ENCODE measurements around the gene MPRIP. TPM values are rescaled to one million over a fixed set of nuclear protein-coding genes. Genes with fewer than 3 reads are reported as not detected.

MPRIP gene
- total and polyA plus RNA-seq, 2 experiments from 2014 or later: 91.7 to 202 TPM

- no peaks in the 10 kb centered on the region for H4K20me1 ChIP-seq (ENCODE audit: insufficient read depth, poor library complexity, severe bottlenecking)
- TF ChIP-seq EZH2phosphoT487 (IDR thresholded peaks at IDR 0.05; ENCODE audit: low read depth, severe bottlenecking, unreplicated experiment) (no peak), CTCF (IDR thresholded peaks at IDR 0.05; ENCODE audit: poor library complexity) (no peak), EZH2 (IDR thresholded peaks at IDR 0.05; ENCODE audit: borderline replicate concordance) (no peak)
- H3K4me2 ChIP-seq: no peak overlapping the region
- H2AFZ ChIP-seq: no peak overlapping the region
- H3K4me3 ChIP-seq: no peak overlapping the region
- H3K36me3 ChIP-seq (replicated peaks; ENCODE audit: insufficient read depth, low read depth): no peaks in the 10 kb centered on the region
- no peak overlapping the region for H3K27ac ChIP-seq
- DNase-seq (ENCODE audit: low spot score): no peak
- no peaks in the 10 kb centered on the region for H3K9me3 ChIP-seq (ENCODE audit: low read depth)
- no peaks in the 10 kb centered on the region for H3K4me1 ChIP-seq (ENCODE audit: insufficient read depth)
- no peaks in the 10 kb centered on the region for H3K79me2 ChIP-seq
- H3K9me2 ChIP-seq (replicated peaks; ENCODE audit: insufficient read depth): no peaks in the 10 kb centered on the region
- 97% methylated on average over 23 of the region's 23 CpGs for WGBS (ENCODE audit: low lambda C conversion rate, missing lambda C conversion rate)
- no peaks in the 10 kb centered on the region for H3K27me3 ChIP-seq
Observed at GRCh38 chr17:17165666-17166308, 123.5 kb downstream of the MPRIP start.

GRCh38 chr17:17166446-17166845 lies 124.2 kb downstream of the MPRIP start:
- H3K79me2 ChIP-seq: no peaks in the 10 kb centered on the region
- TF ChIP-seq EZH2 (IDR thresholded peaks at IDR 0.05; ENCODE audit: borderline replicate concordance) (no peak), EZH2phosphoT487 (IDR thresholded peaks at IDR 0.05; ENCODE audit: low read depth, severe bottlenecking, unreplicated experiment) (no peak), CTCF (IDR thresholded peaks at IDR 0.05; ENCODE audit: poor library complexity) (no peak)
- no peaks in the 10 kb centered on the region for H3K4me1 ChIP-seq (ENCODE audit: insufficient read depth)
- no peaks in the 10 kb centered on the region for H3K27me3 ChIP-seq
- H3K4me2 ChIP-seq: no peak overlapping the region
- DNase-seq (ENCODE audit: low spot score): no peak
- no peak overlapping the region for H2AFZ ChIP-seq
- H3K36me3 ChIP-seq (replicated peaks; ENCODE audit: insufficient read depth, low read depth): no peaks in the 10 kb centered on the region
- H3K9me3 ChIP-seq (ENCODE audit: low read depth): no peaks in the 10 kb centered on the region
- 91% methylated on average over 7 of the region's 8 CpGs for WGBS (ENCODE audit: low lambda C conversion rate, missing lambda C conversion rate)
- no peaks in the 10 kb centered on the region for H4K20me1 ChIP-seq (ENCODE audit: insufficient read depth, poor library complexity, severe bottlenecking)
- no peaks in the 10 kb centered on the region for H3K9me2 ChIP-seq (replicated peaks; ENCODE audit: insufficient read depth)
- H3K27ac ChIP-seq: no peak overlapping the region
- H3K4me3 ChIP-seq: no peak overlapping the region

GRCh38 chr17:17167356-17167755 lies 125.1 kb downstream of the MPRIP start:
- TF ChIP-seq EZH2 (IDR thresholded peaks at IDR 0.05; ENCODE audit: borderline replicate concordance) (no peak), EZH2phosphoT487 (IDR thresholded peaks at IDR 0.05; ENCODE audit: low read depth, severe bottlenecking, unreplicated experiment) (no peak), CTCF (IDR thresholded peaks at IDR 0.05; ENCODE audit: poor library complexity) (no peak)
- H3K36me3 ChIP-seq (replicated peaks; ENCODE audit: insufficient read depth, low read depth): no peaks in the 10 kb centered on the region

More at GRCh38 chr17:17167356-17167755, 125.1 kb downstream of the MPRIP start:
- no peaks in the 10 kb centered on the region for H3K79me2 ChIP-seq
- no peak overlapping the region for H3K4me3 ChIP-seq
- no peaks in the 10 kb centered on the region for H3K27me3 ChIP-seq
- H3K4me2 ChIP-seq: no peak overlapping the region
- DNase-seq (ENCODE audit: low spot score): no peak
- no peaks in the 10 kb centered on the region for H3K9me2 ChIP-seq (replicated peaks; ENCODE audit: insufficient read depth)
- H3K9me3 ChIP-seq (ENCODE audit: low read depth): no peaks in the 10 kb centered on the region
- no peak overlapping the region for H3K27ac ChIP-seq
- no peaks in the 10 kb centered on the region for H3K4me1 ChIP-seq (ENCODE audit: insufficient read depth)
- H4K20me1 ChIP-seq (ENCODE audit: insufficient read depth, poor library complexity, severe bottlenecking): no peaks in the 10 kb centered on the region
- 98% methylated on average over 9 of the region's 10 CpGs for WGBS (ENCODE audit: low lambda C conversion rate, missing lambda C conversion rate)
- no peak overlapping the region for H2AFZ ChIP-seq
